ENCODE data around the gene CBFA2T3.

The CBFA2T3 gene

GRCh38 chr16:88939245-88939971 is 37.6 kb downstream of the CBFA2T3 start:
- DNase-seq (ENCODE audit: low read depth in 3 of 3): no peak

GRCh38 chr16:88938777-88939244 is 38.2 kb downstream of the CBFA2T3 start:
- no peak for DNase-seq (ENCODE audit: low read depth in 3 of 3)

GRCh38 chr16:88938119-88938776 is 38.8 kb downstream of the CBFA2T3 start:
- no peak for DNase-seq (ENCODE audit: low read depth in 3 of 3)

GRCh38 chr16:88937206-88937621 is 39.8 kb downstream of the CBFA2T3 start:
- DNase-seq (ENCODE audit: low read depth in 3 of 3): no peak

GRCh38 chr16:88936556-88937205 is 40.3 kb downstream of the CBFA2T3 start:
- DNase-seq (ENCODE audit: low read depth in 3 of 3): no peak

GRCh38 chr16:88936008-88936555 is 40.9 kb downstream of the CBFA2T3 start:
- DNase-seq (ENCODE audit: low read depth in 3 of 3): no peak

- DNase-seq (ENCODE audit: low read depth in 3 of 3): no peak
Measured at GRCh38 chr16:88934066-88934667, 42.8 kb downstream of the CBFA2T3 start.

- DNase-seq (ENCODE audit: low read depth in 3 of 3): no peak
Measured at GRCh38 chr16:88932929-88933328, 44.1 kb downstream of the CBFA2T3 start.

- DNase-seq (ENCODE audit: low read depth in 3 of 3): no peak
Measured at GRCh38 chr16:88931936-88932335, 45.1 kb downstream of the CBFA2T3 start.

- no peak for DNase-seq (ENCODE audit: low read depth in 3 of 3)
Measured at GRCh38 chr16:88931373-88931900, 45.6 kb downstream of the CBFA2T3 start.

- DNase-seq (ENCODE audit: low read depth in 3 of 3): no peak
Measured at GRCh38 chr16:88930716-88931115, 46.3 kb downstream of the CBFA2T3 start.

- DNase-seq (ENCODE audit: low read depth in 3 of 3): no peak
Measured at GRCh38 chr16:88929091-88929445, 47.9 kb downstream of the CBFA2T3 start.

GRCh38 chr16:88928405-88929090 is 48.5 kb downstream of the CBFA2T3 start:
- DNase-seq (ENCODE audit: low read depth in 3 of 3): no peak

- no peak for DNase-seq (ENCODE audit: low read depth in 3 of 3)
Measured at GRCh38 chr16:88927661-88928060, 49.3 kb downstream of the CBFA2T3 start.

- DNase-seq (ENCODE audit: low read depth in 3 of 3): no peak
Measured at GRCh38 chr16:88927010-88927409, 50.0 kb downstream of the CBFA2T3 start.

- no peak for DNase-seq (ENCODE audit: low read depth in 3 of 3)
Measured at GRCh38 chr16:88926374-88926990, 50.5 kb downstream of the CBFA2T3 start.

- no peak for DNase-seq (ENCODE audit: low read depth in 3 of 3)
Measured at GRCh38 chr16:88925540-88925887, 51.5 kb downstream of the CBFA2T3 start.

GRCh38 chr16:88924834-88925539 is 52.0 kb downstream of the CBFA2T3 start:
- DNase-seq (ENCODE audit: low read depth in 3 of 3): peak in 1 of 3 donors; percentile 23

- DNase-seq (ENCODE audit: low read depth in 3 of 3): no peak
Measured at GRCh38 chr16:88923926-88924833, 52.8 kb downstream of the CBFA2T3 start.

Measured in stimulated activated CD4-positive, alpha-beta T cell treated with anti-CD3 and anti-CD28 coated beads, TNF-alpha, amount 100 ng/mL, for 48 hours (primary cell).